Liver (tissue), 9 donors: ENCODE data around the gene C3orf18. TPM values are rescaled to one million over a fixed set of nuclear protein-coding genes. Genes with fewer than 3 reads are reported as not detected.
A peak's percentile ranks its signal among the peaks of the same experiment; 100 is the strongest.

Experiments used
- DNase-seq: peaks from one replicate; pipeline ENCODE4 v3.0.0-alpha.2; 2017; ENCODE audit warnings: low spot score
- H3K27ac ChIP-seq, 2 donors: one replicate each; pipeline ENCODE4 v1.7.0; 2013; ENCODE audit warnings: inconsistent platforms in 2 of 2, low read length in 2 of 2, control low read depth in 1 of 2, low read depth in 1 of 2, mild to moderate bottlenecking in 1 of 2
- H3K27me3 ChIP-seq, 4 donors: one replicate each; pipeline versions ENCODE4 v1.6.1 to v1.7.0; 2013; ENCODE audit warnings: low read length in 3 of 4, inconsistent platforms in 1 of 4, mild to moderate bottlenecking in 1 of 4, moderate library complexity in 1 of 4; ENCODE audit not compliant: control insufficient read depth in 4 of 4, insufficient read depth in 4 of 4
- H3K36me3 ChIP-seq, 4 donors: one replicate each; pipeline versions ENCODE4 v1.6.1 to v1.7.0; 2013; ENCODE audit warnings: low read length in 3 of 4, mild to moderate bottlenecking in 3 of 4, low read depth in 1 of 4, moderate library complexity in 1 of 4; ENCODE audit not compliant: control insufficient read depth in 4 of 4, insufficient read depth in 3 of 4
- H3K4me1 ChIP-seq, 4 donors: one replicate each; pipeline versions ENCODE4 v1.6.1 to v1.7.0; 2013; ENCODE audit warnings: low read length in 3 of 4, mild to moderate bottlenecking in 3 of 4, moderate library complexity in 1 of 4; ENCODE audit not compliant: control insufficient read depth in 4 of 4, insufficient read depth in 4 of 4
- H3K4me3 ChIP-seq, 3 donors: one replicate each; pipeline versions ENCODE4 v1.6.1 to v1.7.0; 2013; ENCODE audit warnings: low read length in 3 of 3, control low read depth in 1 of 3, low read depth in 1 of 3, mild to moderate bottlenecking in 1 of 3
- H3K9ac ChIP-seq, 2 donors: one replicate each; pipeline ENCODE4 v1.7.0; 2013; ENCODE audit warnings: low read length in 2 of 2, mild to moderate bottlenecking in 2 of 2, moderate library complexity in 2 of 2, control low read depth in 1 of 2, low read depth in 1 of 2
- H3K9me3 ChIP-seq, 4 donors: one replicate each; pipeline versions ENCODE4 v1.6.1 to v1.7.0; 2013; ENCODE audit warnings: low read length in 3 of 4; ENCODE audit not compliant: control insufficient read depth in 4 of 4
- FOXA1 ChIP-seq: IDR thresholded peaks from 2 replicates; pipeline ENCODE4 v1.6.1; 2016; ENCODE audit warnings: antibody characterized with exemption
- FOXA2 ChIP-seq: IDR thresholded peaks from 2 replicates; pipeline ENCODE4 v1.6.1; 2016; ENCODE audit warnings: antibody characterized with exemption
- HNF4A ChIP-seq, 2 donors: conservative IDR thresholded peaks; 2 replicates each; pipeline ENCODE4 v1.6.1; 2016; ENCODE audit warnings: antibody characterized with exemption in 2 of 2, mild to moderate bottlenecking in 2 of 2
- HNF4G ChIP-seq: IDR thresholded peaks from 2 replicates; pipeline ENCODE4 v1.6.1; 2016; ENCODE audit warnings: antibody characterized with exemption
- JUND ChIP-seq, 2 donors: IDR thresholded peaks; 2 replicates each; pipeline ENCODE4 v1.6.1; 2016; ENCODE audit warnings: antibody characterized with exemption in 2 of 2
- RAD21 ChIP-seq, 2 donors: IDR thresholded peaks; 2 replicates each; pipeline ENCODE4 v1.6.1; 2016; ENCODE audit warnings: antibody characterized with exemption in 2 of 2, mild to moderate bottlenecking in 2 of 2
- RXRA ChIP-seq, 2 donors: IDR thresholded peaks; 2 replicates each; pipeline ENCODE4 v1.6.1; 2017 to 2018; ENCODE audit warnings: antibody characterized with exemption in 2 of 2, mild to moderate bottlenecking in 1 of 2
- SP1 ChIP-seq: IDR thresholded peaks from 2 replicates; pipeline ENCODE4 v1.6.1; 2018; ENCODE audit warnings: antibody characterized with exemption, mild to moderate bottlenecking
- TAF1 ChIP-seq: conservative IDR thresholded peaks from 2 replicates; pipeline ENCODE4 v1.6.1; 2016; ENCODE audit warnings: antibody characterized with exemption, mild to moderate bottlenecking
- YY1 ChIP-seq: IDR thresholded peaks from 2 replicates; pipeline ENCODE4 v1.6.1; 2016; ENCODE audit warnings: antibody characterized with exemption, mild to moderate bottlenecking
- WGBS: extraction: QIAGEN DNeasy Blood & Tissue Kit; methylation state at CpG from one replicate; pipeline ENCODE4 v1.1.7; 2013; 5-methylcytosine and 5-hydroxymethylcytosine counted together
- polyA plus RNA-seq, 2 donors: library from polyadenylated mRNA; stranded (reverse) in 1 of 2; unstranded in 1 of 2; fragments of 200-250 nt in 1 of 2; fragments of >200 nt in 1 of 2; fragmentation: Nextera tagmentation in 1 of 2; extraction: Ambion mirVana in 1 of 2; gene quantifications; one replicate each; pipeline versions ENCODE4 v1.2.1 to v1.2.3, GENCODE V29; 2013 to 2015
- total RNA-seq, 2 donors: library from RNA; depleted of rRNA; stranded (reverse); fragments of >200 nt; gene quantifications; one replicate each; pipeline ENCODE4 v1.2.3, GENCODE V29; 2014
- TF ChIP-seq, protein P1 (sequence below): IDR thresholded peaks from 2 replicates; pipeline ENCODE4 v1.6.1; 2016; ENCODE audit warnings: antibody characterized with exemption
- TF ChIP-seq, protein P2 (sequence below): fragments of 150-350 bp; IDR thresholded peaks from 2 replicates; pipeline ENCODE4 v1.5.1; 2017; ENCODE audit warnings: improper control_type of control experiment, low read depth, low read length; ENCODE audit not compliant: missing input control
- TF ChIP-seq, protein P3 (sequence below): IDR thresholded peaks from 2 replicates; pipeline ENCODE4 v1.6.1; 2016; ENCODE audit warnings: antibody characterized with exemption
- TF ChIP-seq, protein P4 (sequence below): IDR thresholded peaks from 2 replicates; pipeline ENCODE4 v1.6.1; 2016; ENCODE audit warnings: antibody characterized with exemption, mild to moderate bottlenecking
- donor health status: healthy.
- donor health status: healthy.
- donor health status: healthy.
- donor health status: healthy.
- donor health status: healthy.

C3orf18 gene
- total and polyA plus RNA-seq, 4 donors: 0.54 to 2.7 (median 1.5) TPM

DNA sequence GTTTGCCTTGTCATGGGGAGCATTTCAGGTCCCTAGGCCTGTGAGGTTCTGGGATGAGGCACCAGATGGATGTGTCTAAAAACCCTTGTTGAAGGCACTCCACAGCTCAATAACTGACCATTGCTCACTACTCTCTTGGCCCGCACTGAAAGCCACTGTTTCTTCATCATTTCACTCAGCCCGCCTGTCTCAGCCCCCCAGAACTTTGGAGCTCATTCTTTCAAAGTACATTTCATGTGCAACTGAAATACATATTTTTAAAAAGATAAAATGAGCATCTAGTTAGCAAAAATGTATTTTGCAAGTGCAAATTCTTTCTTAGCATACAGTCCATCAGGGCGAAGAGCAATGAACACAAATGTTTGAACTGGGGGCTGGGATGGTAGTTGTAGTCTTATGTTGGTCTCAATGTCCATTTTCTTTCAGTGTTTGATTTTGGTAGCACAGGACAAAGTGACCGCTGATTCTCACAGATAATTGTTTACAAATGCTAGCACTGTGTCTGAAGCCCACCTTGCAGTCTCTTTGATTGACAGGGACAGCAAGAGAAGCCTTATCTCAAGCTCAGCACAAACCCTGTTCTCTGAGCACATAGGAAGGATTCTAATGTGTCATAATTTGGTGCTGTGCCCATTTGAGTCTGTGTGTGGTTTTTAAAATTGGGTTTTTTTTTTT is 21.3 kb upstream of the C3orf18 start:
- Histone ChIP-seq H3K4me3 (no peak overlapping the region), H3K9me3 (no peaks in the 10 kb centered on the region), H3K4me1 (peaks cover 41 to 88% (median 82%) of the 10 kb centered on the region in 4 donors), H3K27me3 (no peaks in the 10 kb centered on the region), H3K27ac (peak overlapping the region; percentile 68 to 73), H3K36me3 (no peaks in the 10 kb centered on the region), H3K9ac (peak overlapping the region; percentile 36 to 47)
- DNase-seq: no peak
- TF ChIP-seq, protein P1, sequence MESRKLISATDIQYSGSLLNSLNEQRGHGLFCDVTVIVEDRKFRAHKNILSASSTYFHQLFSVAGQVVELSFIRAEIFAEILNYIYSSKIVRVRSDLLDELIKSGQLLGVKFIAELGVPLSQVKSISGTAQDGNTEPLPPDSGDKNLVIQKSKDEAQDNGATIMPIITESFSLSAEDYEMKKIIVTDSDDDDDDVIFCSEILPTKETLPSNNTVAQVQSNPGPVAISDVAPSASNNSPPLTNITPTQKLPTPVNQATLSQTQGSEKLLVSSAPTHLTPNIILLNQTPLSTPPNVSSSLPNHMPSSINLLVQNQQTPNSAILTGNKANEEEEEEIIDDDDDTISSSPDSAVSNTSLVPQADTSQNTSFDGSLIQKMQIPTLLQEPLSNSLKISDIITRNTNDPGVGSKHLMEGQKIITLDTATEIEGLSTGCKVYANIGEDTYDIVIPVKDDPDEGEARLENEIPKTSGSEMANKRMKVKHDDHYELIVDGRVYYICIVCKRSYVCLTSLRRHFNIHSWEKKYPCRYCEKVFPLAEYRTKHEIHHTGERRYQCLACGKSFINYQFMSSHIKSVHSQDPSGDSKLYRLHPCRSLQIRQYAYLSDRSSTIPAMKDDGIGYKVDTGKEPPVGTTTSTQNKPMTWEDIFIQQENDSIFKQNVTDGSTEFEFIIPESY: peak; percentile 38
- TF ChIP-seq HNF4A (conservative IDR thresholded peaks at IDR 0.05) (peak; percentile 90 to 92), HNF4G (peak; percentile 83), TAF1 (no peak), RXRA (IDR thresholded peaks at IDR 0.05) (peak; percentile 42 to 79), FOXA2 (no peak), YY1 (peak; percentile 81), RAD21 (IDR thresholded peaks at IDR 0.05) (peak in 1 of 2 donors; percentile 46), FOXA1 (no peak), JUND (IDR thresholded peaks at IDR 0.05) (peak in 1 of 2 donors; percentile 21), SP1 (peak; percentile 91)
- TF ChIP-seq, protein P2, sequence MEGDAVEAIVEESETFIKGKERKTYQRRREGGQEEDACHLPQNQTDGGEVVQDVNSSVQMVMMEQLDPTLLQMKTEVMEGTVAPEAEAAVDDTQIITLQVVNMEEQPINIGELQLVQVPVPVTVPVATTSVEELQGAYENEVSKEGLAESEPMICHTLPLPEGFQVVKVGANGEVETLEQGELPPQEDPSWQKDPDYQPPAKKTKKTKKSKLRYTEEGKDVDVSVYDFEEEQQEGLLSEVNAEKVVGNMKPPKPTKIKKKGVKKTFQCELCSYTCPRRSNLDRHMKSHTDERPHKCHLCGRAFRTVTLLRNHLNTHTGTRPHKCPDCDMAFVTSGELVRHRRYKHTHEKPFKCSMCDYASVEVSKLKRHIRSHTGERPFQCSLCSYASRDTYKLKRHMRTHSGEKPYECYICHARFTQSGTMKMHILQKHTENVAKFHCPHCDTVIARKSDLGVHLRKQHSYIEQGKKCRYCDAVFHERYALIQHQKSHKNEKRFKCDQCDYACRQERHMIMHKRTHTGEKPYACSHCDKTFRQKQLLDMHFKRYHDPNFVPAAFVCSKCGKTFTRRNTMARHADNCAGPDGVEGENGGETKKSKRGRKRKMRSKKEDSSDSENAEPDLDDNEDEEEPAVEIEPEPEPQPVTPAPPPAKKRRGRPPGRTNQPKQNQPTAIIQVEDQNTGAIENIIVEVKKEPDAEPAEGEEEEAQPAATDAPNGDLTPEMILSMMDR: no peak
- TF ChIP-seq, protein P3, sequence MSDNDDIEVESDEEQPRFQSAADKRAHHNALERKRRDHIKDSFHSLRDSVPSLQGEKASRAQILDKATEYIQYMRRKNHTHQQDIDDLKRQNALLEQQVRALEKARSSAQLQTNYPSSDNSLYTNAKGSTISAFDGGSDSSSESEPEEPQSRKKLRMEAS: peak; percentile 51
- WGBS: 34% methylated on average over 4 of the region's 4 CpGs

DNA sequence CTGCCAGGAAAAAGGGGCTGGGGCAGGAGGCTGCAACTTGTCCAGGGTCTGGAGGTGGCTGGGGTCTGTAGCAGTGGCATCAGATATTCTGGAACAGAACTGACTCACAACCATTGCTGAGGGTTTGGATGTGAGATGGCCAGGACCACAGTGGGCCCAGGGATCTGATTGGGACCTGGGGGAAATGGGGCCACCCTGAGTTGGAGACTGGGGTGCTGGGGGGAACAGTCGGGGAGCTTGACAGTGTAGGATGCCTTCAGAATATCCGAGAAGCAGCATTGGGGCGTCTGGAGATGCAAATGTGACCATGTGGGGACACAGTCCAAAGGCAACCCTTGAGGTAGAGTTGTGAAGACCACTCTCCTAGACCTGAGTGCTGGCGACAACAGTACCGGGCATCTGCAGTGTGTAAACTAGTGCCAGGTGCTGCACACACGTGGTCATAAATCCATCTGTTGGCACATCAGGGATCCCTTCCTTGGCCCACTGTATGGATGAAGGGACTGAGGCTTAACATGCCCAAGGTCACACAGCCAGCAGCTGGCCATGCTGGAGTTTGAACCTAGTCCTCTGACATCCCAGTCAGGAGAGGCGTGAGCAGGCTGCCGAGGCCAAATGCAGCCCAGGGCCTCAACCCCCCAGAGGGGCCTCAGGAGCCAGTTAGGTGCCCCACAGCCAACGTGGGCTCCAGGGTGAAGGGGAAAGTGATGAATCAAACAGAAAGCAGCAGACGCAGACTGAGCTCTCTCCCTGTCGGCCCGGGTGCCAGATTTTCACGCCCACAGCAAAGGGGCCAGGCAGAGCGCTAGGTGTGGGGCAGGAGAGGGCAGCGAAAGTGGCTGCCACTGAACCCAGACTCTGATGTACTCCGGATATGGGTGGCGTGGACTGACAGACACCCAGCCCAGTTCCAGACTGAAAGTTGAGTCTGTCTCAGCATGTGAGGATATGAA is 20.5 kb upstream of the C3orf18 start:
- TF ChIP-seq, protein P3: peak; percentile 61
- TF ChIP-seq SP1: peak; percentile 64
- TF ChIP-seq, protein P2: no peak
- peak; percentile 48 to 73 for TF ChIP-seq RXRA (IDR thresholded peaks at IDR 0.05)
- peak; percentile 37 for TF ChIP-seq FOXA1
- TF ChIP-seq, protein P1: no peak
- TF ChIP-seq, protein P4, sequence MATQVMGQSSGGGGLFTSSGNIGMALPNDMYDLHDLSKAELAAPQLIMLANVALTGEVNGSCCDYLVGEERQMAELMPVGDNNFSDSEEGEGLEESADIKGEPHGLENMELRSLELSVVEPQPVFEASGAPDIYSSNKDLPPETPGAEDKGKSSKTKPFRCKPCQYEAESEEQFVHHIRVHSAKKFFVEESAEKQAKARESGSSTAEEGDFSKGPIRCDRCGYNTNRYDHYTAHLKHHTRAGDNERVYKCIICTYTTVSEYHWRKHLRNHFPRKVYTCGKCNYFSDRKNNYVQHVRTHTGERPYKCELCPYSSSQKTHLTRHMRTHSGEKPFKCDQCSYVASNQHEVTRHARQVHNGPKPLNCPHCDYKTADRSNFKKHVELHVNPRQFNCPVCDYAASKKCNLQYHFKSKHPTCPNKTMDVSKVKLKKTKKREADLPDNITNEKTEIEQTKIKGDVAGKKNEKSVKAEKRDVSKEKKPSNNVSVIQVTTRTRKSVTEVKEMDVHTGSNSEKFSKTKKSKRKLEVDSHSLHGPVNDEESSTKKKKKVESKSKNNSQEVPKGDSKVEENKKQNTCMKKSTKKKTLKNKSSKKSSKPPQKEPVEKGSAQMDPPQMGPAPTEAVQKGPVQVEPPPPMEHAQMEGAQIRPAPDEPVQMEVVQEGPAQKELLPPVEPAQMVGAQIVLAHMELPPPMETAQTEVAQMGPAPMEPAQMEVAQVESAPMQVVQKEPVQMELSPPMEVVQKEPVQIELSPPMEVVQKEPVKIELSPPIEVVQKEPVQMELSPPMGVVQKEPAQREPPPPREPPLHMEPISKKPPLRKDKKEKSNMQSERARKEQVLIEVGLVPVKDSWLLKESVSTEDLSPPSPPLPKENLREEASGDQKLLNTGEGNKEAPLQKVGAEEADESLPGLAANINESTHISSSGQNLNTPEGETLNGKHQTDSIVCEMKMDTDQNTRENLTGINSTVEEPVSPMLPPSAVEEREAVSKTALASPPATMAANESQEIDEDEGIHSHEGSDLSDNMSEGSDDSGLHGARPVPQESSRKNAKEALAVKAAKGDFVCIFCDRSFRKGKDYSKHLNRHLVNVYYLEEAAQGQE: peak; percentile 27
- peak; percentile 86 to 89 for TF ChIP-seq HNF4A (conservative IDR thresholded peaks at IDR 0.05)
- TF ChIP-seq HNF4G: peak; percentile 55
- Histone ChIP-seq H3K4me1 (peaks cover 49 to 93% (median 84%) of the 10 kb centered on the region in 4 donors), H3K4me3 (no peak overlapping the region), H3K27me3 (no peaks in the 10 kb centered on the region), H3K9me3 (no peaks in the 10 kb centered on the region), H3K27ac (peak overlapping the region; percentile 68 to 73), H3K36me3 (no peaks in the 10 kb centered on the region), H3K9ac (peak overlapping the region in 1 of 2 donors; percentile 33)
- WGBS: 34% methylated on average over 17 of the region's 17 CpGs
- no peak for DNase-seq
